Stimulated activated CD4-positive, alpha-beta T cell treated with anti-CD3 and anti-CD28 coated beads, Interleukin-4, amount 100 ng/mL, for 4 hours (primary cell): Measurements from ENCODE around the gene IGLL1.
"Not testable (repeated sequence)": the region's sequence is repeated elsewhere in the genome, so short reads cannot be mapped to it uniquely, and the experiment has no call there.

ENCODE experiments used
- DNase-seq, 2 experiments: peaks; one replicate each; pipeline ENCODE4 v3.0.0-alpha.2; 2020

The IGLL1 gene

DNA sequence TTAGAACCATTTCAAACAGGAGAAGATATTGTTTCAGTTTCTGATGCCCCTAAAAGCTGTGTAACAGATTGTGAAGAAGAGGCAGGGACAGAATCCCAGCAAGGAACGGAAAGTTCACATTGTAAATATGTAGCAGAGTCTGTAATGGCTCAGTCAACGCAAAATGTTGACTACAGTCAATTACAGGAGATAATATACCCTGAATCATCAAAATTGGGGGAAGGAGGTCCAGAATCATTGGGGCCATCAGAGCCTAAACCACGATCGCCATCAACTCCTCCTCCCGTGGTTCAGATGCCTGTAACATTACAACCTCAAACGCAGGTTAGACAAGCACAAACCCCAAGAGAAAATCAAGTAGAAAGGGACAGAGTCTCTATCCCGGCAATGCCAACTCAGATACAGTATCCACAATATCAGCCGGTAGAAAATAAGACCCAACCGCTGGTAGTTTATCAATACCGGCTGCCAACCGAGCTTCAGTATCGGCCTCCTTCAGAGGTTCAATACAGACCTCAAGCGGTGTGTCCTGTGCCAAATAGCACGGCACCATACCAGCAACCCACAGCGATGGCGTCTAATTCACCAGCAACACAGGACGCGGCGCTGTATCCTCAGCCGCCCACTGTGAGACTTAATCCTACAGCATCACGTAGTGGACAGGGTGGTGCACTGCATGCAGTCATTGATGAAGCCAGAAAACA, 40.8 kb downstream of the IGLL1 start:
- DNase-seq = peak; percentile 59 to 71

DNA sequence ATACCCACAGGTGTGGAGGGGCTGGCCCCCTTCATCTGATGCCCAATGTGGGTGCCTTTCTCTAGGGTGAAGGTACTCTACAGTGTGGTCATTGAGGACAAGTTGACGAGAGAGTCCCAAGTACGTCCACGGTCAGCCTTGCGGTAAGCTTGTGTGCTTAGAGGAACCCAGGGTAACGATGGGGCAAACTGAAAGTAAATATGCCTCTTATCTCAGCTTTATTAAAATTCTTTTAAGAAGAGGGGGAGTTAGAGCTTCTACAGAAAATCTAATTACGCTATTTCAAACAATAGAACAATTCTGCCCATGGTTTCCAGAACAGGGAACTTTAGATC, 41.4 kb downstream of the IGLL1 start:
- DNase-seq = not testable (repeated sequence)

DNA sequence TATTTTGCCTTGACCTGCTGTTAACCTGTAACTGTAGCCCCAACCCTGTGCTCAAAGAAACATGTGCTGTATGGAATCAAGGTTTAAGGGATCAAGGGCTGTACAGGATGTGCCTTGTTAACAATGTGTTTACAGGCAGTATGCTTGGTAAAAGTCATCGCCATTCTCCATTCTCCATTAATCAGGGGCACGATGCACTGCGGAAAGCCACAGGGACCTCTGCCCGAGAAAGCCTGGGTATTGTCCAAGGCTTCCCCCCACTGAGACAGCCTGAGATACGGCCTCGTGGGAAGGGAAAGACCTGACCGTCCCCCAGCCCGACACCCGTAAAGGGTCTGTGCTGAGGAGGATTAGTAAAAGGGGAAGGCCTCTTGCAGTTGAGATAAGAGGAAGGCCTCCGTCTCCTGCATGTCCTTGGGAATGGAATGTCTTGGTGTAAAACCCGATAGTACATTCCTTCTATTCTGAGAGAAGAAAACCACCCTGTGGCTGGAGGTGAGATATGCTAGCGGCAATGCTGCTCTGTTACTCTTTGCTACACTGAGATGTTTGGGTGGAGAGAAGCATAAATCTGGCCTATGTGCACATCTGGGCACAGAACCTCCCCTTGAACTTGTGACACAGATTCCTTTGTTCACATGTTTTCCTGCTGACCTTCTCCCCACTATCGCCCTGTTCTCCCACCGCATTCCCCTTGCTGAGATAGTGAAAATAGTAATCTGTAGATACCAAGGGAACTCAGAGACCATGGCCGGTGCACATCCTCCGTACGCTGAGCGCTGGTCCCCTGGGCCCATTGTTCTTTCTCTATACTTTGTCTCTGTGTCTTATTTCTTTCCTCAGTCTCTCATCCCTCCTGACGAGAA, 42.0 kb downstream of the IGLL1 start:
- not testable (repeated sequence) for DNase-seq

DNA sequence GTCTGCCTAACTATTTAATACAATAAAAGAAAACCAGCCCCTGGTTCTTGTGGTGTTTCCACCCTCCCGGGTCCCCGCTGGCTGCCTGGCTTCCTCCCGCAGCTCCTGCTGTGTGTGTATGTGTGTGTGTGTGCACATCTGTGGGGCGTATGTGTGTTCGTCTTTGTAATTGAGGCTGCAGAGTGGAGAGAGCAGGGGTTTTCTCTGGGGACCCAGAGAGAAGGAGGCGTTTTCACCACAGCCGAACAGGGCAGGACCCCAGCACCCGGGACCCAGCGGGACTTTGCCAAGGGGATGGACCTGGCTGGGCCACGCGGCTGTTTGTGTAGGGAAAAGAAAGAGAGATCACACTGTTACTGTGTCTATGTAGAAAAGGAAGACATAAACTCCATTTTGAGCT, 42.7 kb downstream of the IGLL1 start:
- no peak for DNase-seq

DNA sequence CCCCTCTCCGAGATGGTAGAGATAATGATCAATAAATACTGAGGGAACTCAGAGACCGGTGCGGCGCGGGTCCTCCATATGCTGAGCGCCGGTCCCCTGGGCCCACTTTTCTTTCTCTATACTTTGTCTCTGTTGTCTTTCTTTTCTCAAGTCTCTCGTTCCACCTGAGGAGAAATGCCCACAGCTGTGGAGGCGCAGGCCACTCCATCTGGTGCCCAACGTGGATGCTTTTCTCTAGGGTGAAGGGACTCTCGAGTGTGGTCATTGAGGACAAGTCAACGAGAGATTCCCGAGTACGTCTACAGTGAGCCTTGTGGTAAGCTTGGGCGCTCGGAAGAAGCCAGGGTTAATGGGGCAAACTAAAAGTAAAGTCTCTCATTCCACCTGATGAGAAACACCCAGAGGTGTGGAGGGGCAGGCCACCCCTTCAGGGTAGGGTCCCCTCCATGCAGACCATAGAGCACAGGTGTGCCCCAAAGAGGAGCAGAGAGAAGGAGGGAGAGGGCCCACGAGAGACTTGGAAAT, 43.2 kb downstream of the IGLL1 start:
- DNase-seq = no peak

GRCh38 chr22:23535790-23536661, 44.1 kb downstream of the IGLL1 start:
- not testable (repeated sequence) for DNase-seq

GRCh38 chr22:23534851-23535717, 45.0 kb downstream of the IGLL1 start:
- DNase-seq = no peak

DNA sequence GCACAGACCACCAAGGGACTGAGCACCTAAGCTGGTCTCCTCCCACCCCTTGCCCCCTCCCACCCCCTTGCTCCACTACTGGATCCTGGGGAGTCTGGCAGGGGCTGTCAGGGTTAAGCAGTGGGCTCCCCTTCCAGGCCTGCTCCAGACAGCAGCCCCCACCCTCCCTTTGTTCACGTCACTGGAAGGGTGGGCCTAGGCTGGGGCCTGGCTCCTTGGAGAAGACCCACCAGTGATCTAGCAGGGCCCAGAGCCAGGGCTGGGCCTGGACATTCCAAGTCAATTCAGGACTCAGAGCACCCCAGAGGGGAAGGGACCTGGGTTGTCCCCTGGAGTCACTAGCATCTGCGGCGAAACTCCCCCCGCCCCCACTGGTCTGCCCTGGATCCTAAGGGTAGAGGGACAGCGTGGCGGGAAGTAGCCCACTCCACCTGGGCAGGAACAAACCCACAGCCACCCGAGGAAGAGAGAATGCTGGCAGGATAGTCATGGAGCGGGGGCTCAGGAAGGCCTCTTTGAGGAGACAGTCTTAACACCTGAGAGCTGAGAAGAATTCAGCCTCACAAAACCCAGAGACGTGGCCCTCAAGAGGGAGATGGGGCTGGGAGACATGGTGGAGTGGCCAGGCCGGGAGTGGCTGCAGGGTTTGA, 45.8 kb downstream of the IGLL1 start:
- no peak for DNase-seq

- DNase-seq = no peak
These were observed 46.3 kb downstream of the IGLL1 start for GRCh38 chr22:23533771-23534191.

GRCh38 chr22:23533328-23533762, 46.7 kb downstream of the IGLL1 start:
- peak in 1 of 2 experiments; percentile 38 for DNase-seq

- DNase-seq = no peak
These were observed 47.4 kb downstream of the IGLL1 start for GRCh38 chr22:23532731-23533130.

DNA sequence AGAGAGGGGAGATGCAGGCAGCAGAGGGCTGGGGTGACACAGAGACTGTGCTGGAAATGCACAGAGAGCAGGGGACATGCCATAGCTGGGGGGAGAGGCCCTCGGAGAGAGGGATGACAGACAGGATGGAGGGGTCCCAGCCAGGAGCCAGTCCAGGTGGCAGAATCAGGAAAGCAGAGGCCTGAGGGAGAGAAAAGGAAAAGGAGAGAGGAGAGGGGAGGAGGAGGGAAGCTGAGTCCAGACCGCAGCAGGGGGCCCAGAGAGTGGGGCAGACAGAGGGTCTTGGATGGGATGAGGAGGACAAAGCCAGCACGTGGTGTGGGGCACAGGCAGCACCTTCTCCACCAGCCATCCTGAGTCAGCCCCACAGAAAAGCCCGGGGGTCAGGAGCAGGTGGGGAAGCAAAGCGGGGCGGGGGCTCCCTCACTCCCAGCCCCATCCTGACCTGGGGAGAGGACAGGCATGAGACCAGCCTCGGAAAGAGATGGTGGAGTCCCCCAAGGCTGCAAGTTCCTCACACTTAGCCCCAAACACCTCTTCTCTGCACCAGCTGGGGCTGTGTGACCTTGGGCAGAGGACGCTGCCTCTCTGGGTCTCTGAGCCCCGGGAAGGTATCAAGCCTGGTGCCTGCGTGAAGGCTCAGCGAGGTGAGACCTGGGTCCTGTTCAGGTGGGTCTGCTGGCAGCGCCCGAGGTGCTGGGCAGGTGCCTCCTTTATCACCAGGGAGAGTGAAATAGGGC, 48.0 kb downstream of the IGLL1 start:
- DNase-seq = no peak

GRCh38 chr22:23531283-23531956, 48.7 kb downstream of the IGLL1 start:
- DNase-seq = no peak

GRCh38 chr22:23530766-23531282, 49.3 kb downstream of the IGLL1 start:
- DNase-seq = no peak

GRCh38 chr22:23530106-23530505, 50.0 kb downstream of the IGLL1 start:
- DNase-seq = no peak

GRCh38 chr22:23529166-23530103, 50.7 kb downstream of the IGLL1 start:
- DNase-seq = no peak

- DNase-seq = no peak
These were observed 51.9 kb downstream of the IGLL1 start for GRCh38 chr22:23527971-23528740.
